Measurements from ENCODE around the gene GPRIN3.

DNA sequence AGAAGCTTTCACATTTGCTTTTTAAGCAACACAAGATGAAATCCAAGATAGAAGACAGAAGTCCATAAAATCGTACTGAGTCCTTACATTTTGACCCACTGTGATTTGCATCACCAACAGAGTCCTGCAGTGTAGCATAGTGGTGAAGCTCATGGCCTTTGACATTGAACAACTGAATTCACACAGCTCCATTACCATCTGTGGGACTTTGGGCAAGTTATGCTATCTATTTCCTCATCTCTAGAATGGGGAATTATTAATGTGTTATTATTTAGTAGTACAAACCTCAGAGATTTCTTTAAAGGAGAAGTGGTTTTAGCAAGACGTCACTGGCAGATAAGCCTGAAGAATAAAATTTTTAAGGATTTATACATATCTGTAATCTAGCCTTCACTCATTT, 10.7 kb downstream of the GPRIN3 start:
- TF ChIP-seq, protein P1, sequence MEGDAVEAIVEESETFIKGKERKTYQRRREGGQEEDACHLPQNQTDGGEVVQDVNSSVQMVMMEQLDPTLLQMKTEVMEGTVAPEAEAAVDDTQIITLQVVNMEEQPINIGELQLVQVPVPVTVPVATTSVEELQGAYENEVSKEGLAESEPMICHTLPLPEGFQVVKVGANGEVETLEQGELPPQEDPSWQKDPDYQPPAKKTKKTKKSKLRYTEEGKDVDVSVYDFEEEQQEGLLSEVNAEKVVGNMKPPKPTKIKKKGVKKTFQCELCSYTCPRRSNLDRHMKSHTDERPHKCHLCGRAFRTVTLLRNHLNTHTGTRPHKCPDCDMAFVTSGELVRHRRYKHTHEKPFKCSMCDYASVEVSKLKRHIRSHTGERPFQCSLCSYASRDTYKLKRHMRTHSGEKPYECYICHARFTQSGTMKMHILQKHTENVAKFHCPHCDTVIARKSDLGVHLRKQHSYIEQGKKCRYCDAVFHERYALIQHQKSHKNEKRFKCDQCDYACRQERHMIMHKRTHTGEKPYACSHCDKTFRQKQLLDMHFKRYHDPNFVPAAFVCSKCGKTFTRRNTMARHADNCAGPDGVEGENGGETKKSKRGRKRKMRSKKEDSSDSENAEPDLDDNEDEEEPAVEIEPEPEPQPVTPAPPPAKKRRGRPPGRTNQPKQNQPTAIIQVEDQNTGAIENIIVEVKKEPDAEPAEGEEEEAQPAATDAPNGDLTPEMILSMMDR (IDR thresholded peaks at IDR 0.05), result no peak
- no peak for TF ChIP-seq POLR2A (IDR thresholded peaks at IDR 0.05)

All from vagina (tissue), 2 donors.